ENCODE data around the gene PUM1. TPM values are rescaled to one million over a fixed set of nuclear protein-coding genes. Genes with fewer than 3 reads are reported as not detected.

The PUM1 gene
- total and polyA plus RNA-seq, 2 of the 4 experiments (the other 2 are of a cell fraction): 75.4 to 137 TPM

- Histone ChIP-seq H2BK15ac (ENCODE audit: low read depth, low read length) (peak overlapping the region; percentile 76; the same call in 2 of the 3 replicates), H3K4me1 (ENCODE audit: control insufficient read depth, insufficient read depth, low read length) (peaks cover 39% of the 10 kb centered on the region), H3K9me3 (ENCODE audit: control insufficient read depth, insufficient read depth, low read length) (no peaks in the 10 kb centered on the region), H2BK20ac (ENCODE audit: low read depth, low read length) (peak overlapping the region; percentile 64), H4K5ac (ENCODE audit: low read depth, low read length) (peak overlapping the region; percentile 55), H3K4me2 (ENCODE audit: low read depth, low read length) (peak overlapping the region; percentile 54), H2AFZ (replicated peaks; ENCODE audit: low read length, poor library complexity) (peak overlapping the region; percentile 76), H3K36me3 (ENCODE audit: control insufficient read depth, insufficient read depth, low read length) (no peaks in the 10 kb centered on the region; the same call in 1 of the 2 replicates), H3K23ac (ENCODE audit: low read depth, low read length) (peak overlapping the region; percentile 74), H3K9ac (ENCODE audit: low read depth, low read length) (peak overlapping the region; percentile 46), H4K91ac (ENCODE audit: insufficient read depth, low read depth, low read length) (peak overlapping the region; percentile 92), H2AK9ac (replicated peaks; ENCODE audit: low read depth, low read length, poor library complexity) (peak overlapping the region; percentile 88), H3K4me3 (ENCODE audit: insufficient read depth, low read depth, low read length) (no peak overlapping the region), H3K9me1 (ENCODE audit: insufficient read depth, low read length) (peaks cover 37% of the 10 kb centered on the region), H3K14ac (replicated peaks; ENCODE audit: low read depth, low read length) (peak overlapping the region; percentile 90), H4K8ac (ENCODE audit: low read depth in 2 of 2, low read length in 2 of 2) (peak overlapping the region; percentile 26 to 83; a peak in 3 of 4 replicates), H2BK5ac (ENCODE audit: low read depth, low read length, poor library complexity, severe bottlenecking) (peak overlapping the region; percentile 73), H3K18ac (ENCODE audit: low read depth, low read length) (peak overlapping the region; percentile 66), H3K4ac (ENCODE audit: low read depth, low read length) (peak overlapping the region; percentile 95), H3K27me3 (ENCODE audit: control insufficient read depth, insufficient read depth, low read length) (no peaks in the 10 kb centered on the region), H2BK120ac (ENCODE audit: low read depth, low read length) (peak overlapping the region; percentile 91), H3K79me1 (ENCODE audit: low read depth in 1 of 2, low read length in 2 of 2) (peaks cover 44 to 94% of the 10 kb centered on the region in 2 experiments), H4K20me1 (ENCODE audit: insufficient read depth, low read length) (peaks cover 74% of the 10 kb centered on the region), H3K27ac (ENCODE audit: insufficient read depth, low read length) (peak overlapping the region; percentile 73), H3K56ac (ENCODE audit: extremely low read depth, insufficient read depth, low read length) (no peak overlapping the region), H2AK5ac (ENCODE audit: low read depth, low read length) (peak overlapping the region; percentile 98)
- intact Hi-C loops (cut with micrococcal nuclease) (no loop called here), dilution Hi-C loops (cut with HindIII; ENCODE audit: low sequenced_read_pairs, unreplicated experiment) (no loop called here), in situ Hi-C loops (cut with MboI; ENCODE audit: low sequenced_read_pairs) (no loop called here)
- DNase-seq: peak; percentile 96
- ChIA-PET CTCF (interaction anchor here (1.1 kb wide), 1 partner anchor 22 kb away, joined by 3 read pairs; no protein-coding TSS in a partner anchor), POLR2A (ENCODE audit: unreplicated experiment) (no interaction called here)
- 33% methylated on average over 1 of the region's 8 CpGs; no CpG with 5 or more reads in 1 of the 2 experiments for WGBS, 2 experiments (ENCODE audit: extremely low coverage in 2 of 2, insufficient read length in 1 of 2)
- peak; percentile 92 for ATAC-seq (ENCODE audit: low read depth)
- no TSS peak for BruUV-seq (replicated peaks)
- TF ChIP-seq BHLHE40 (IDR thresholded peaks at IDR 0.05; ENCODE audit: low read depth, low read length): peak; percentile 48; the same call in 1 of the 2 replicates
- TF ChIP-seq MAZ (IDR thresholded peaks at IDR 0.05; ENCODE audit: borderline replicate concordance, low read depth, low read length): peak; percentile 78
- TF ChIP-seq POLR2A (IDR thresholded peaks at IDR 0.05; ENCODE audit: low read depth, low read length): no peak
- TF ChIP-seq SMC3 (IDR thresholded peaks at IDR 0.05; ENCODE audit: low read depth, low read length): 0 out of 2 replicates have a peak, but pooled peaks have one; percentile 10
These were observed 177.1 kb downstream of the PUM1 start for GRCh38 chr1:30888391-30888790.

All from IMR-90 (cell line).